NCI-H2171 treated with DMSO at 0.1 percent for 48 hours (cell line): Measurements from ENCODE around the gene TTC39A.

ENCODE experiments used
- DNase-seq: peaks from one replicate; lab custom pipeline; 2025; lab: John Stamatoyannopoulos, UW

The TTC39A gene

DNA sequence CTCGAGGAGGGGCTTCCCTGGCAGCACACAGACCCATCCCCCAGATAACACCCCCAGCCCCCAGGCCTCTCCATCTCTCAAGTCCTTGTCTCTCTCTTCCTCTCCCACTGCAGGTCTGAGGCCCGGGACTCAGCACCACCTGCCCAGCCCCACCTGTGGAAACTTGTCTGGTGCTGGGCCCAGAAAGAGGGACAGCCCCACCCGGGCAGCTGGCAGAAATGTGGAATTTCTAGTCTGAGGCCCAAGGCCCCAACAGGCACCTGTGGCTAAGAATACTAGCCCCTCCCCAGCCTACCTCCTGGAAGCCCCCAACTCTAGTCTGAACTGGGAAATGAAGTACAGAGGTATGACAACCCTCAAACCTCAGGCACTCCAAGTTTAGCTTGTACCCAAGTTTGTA lies 15.4 kb downstream of the TTC39A start:
- no peak for DNase-seq

DNA sequence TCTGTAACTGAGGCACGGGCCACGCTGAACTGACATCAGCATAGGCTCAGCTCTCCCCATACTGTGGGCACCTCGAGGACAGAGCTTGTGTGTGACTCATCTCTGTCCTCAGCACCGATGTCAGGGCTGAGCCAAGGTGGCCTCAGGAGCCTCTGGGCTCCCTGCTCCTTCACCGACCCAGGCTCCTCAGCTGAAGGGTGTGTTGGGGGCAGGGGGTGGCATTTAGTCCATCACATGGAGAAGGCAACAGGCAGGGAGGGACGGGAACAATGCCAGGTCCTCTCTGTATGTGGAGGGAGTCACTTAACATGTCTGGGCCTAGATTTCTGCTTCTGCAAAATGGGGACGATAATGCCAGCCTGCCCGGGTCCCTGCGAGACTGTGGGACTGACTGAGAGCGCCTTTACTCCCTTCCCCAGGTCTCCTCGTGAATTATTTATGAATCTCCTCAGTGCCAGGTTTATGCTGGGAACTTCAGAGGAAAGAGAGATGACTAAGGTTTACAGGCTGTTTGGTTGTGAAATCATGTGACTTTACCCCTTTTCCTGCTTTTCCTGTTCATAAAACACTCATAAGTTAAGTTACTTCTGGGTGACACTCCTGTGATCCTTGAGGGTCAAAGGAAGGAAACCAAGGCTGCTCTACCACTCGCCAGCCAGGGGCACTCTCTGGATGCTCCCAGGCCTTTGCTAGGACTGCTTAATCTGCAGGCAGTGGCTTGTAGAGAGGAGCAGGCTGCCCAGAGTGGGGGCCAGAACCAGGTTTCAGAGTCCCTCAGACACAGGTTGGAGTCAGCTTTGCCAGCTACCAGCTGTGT lies 16.2 kb downstream of the TTC39A start:
- DNase-seq = no peak

DNA sequence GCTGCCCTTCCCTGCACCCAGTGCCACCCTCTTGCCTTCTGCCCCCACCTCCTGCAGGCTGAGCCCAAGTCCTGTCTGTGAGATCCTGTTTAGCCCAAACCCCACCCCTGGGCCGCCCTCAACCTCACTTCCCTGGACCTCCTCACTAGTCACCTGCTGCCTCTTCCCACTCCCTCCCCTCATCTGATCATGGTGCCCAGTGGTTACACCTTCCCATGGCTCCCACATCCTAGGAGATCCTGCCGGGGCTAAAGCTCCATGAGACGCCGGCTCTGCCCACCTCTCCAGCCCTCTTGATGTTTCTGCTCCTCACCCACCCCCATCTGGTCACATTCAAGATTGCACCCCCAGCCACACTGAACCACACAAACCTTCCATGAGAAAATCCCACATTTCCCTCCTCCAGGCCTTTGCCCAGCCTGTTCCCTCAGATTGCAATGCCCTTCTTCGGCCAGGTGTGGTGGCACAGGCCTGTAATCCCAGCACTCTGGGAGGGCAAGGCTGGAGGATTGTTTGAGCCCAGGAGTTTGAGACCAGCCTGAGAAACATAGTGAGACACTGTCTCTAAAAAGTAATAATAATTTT lies 17.0 kb downstream of the TTC39A start:
- DNase-seq = no peak

DNA sequence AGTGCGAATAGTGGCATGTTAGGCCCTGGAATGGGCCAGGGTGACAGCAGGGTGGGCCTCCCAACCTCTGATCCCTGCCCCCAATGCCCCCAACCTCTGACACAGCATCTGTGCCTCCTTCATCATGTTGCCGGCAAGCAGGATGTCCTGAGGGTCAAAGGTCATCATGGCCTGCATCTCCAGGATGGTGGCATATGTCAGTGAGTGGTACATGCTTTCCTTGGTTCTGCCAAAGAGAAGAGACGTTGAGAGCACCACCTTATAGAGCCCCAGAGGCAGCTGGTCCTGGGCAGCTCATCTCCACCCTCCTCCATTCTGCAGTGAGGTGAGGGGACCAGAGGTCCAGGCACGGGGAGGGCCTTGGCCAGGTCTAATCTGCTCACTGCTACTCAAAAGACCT lies 17.6 kb downstream of the TTC39A start:
- DNase-seq = no peak

DNA sequence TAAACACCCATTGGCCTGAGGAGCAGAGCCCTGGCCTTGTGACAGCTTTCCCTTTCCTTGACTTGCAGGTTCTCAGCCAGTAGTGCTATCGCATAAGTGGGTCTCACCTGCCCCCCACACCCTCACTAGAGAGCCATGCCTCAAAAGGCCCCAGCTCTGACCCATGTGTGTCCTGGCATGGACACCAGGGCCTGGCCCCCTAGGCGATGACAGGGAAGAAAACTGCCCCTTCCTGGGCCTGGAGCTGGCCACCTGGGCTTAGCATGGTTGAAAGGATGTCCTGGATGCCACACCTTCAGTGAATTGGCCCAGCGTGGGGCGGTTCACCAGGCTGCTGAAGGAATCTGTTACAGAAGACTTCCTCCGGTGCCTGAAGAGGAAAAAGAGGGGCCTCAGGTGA lies 18.5 kb downstream of the TTC39A start:
- no peak for DNase-seq

DNA sequence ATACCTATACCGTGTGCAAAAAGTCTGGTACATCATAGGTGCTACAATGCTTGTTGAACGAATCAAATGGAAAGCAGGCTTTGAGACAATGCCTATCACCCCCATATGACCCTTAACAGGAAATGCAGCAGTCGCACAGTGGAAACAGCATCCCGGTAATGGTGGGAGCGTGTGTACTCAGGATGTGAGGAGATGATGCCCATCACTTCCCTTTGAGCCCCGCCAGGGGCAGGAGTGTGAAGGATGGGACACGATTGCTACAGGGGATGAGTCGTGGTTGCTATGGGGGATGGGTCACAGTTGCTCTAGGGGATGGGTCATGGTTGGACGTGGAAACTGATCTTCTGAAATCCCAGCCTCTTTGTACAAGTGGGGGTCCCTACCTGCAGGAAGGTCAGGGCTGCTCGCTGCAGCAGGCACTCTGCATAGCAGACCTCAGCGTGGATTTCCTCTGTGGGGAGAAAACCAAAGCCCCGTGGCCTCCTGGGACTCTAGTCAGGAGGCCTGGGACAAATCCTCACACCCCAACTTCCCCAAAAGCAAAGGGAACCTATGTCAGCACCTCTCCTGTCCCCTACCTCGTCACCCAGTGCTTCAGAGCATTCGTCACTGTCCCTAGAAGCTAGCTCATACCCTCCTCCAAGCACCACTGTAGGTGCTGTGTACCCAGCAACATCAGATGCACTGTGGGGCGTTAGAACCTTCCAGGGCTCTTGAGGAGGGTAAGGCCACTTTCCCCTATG lies 19.3 kb downstream of the TTC39A start:
- DNase-seq = no peak

DNA sequence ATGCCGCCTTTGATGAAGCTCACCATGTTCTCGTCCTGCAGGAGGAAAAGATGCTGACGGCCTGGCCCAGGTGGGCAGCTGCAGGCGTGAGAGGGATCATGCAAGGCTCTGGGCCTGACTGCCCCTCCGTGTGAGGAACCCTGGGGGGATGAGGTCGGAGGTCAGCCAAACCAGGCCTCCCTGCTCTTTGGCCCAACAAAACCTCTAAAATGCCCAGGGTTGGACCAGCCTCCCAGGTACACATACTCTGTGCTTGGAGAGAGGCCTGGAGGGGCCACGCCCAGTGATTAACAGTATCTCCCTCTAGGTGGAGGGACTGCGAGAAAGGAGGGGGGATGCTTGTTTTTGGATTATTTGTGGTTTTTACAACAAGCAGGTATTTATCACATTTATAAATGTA lies 21.1 kb downstream of the TTC39A start:
- DNase-seq = no peak

DNA sequence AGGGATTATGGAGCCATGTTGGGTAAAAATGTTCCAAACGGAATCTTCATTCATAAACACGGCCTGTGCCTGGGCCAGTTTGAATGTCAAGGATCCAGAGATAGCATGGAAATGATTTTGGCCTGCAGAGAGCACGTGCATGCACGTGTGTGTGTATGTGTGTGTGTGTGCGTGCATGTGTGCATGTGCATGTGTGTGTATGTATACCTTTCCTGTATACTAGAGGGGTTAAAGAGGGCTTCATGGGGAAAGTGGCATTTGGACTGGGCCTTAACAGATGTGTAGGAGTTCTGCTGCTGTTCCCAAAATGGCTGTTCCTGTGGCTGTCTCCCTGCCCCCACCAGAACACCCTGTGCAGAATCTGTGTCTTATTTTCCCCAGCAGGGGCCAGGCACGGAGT lies 21.7 kb downstream of the TTC39A start:
- DNase-seq = no peak

DNA sequence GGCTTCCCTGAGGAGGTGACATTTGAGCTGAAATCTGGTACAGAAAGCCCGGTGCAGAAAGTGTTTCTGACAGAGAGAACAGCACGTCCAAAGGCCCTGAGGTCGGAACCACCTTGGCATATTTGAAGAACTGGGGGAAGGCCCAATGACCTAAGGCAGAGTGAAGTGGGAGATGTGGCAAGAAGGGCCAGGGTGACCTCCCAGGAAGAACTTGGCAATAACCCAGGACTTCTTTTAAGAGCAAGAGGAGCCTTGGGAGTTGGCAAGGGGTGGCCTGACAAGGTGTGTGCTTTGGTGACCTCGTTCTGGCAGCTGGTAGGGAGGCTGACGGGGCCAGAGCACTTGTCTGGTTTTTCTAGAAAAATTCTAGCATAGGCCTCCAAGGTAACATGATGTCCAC lies 23.4 kb downstream of the TTC39A start:
- DNase-seq = no peak

DNA sequence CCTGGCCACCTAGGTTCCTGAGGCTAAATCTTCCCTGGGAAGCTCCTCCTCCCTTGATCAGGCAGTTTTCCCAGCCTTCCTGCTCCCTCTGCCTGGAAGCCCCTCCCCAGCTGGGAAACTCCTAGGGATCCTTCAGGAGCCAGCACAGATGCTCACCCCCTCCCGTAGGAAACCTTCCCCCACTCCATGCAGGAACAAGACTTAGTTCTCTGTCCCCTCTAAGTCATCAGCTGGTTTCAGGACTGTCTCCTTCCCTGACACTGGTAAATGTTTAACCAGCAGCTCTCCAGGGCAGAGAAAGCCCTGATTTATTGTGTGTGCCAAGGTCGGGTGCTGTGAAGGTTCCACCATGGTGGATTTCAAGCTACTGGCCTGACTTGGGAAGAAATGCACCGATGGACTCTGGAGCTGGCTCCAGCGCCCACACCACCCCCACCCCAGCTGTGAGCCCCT lies 25.0 kb downstream of the TTC39A start:
- DNase-seq = no peak

DNA sequence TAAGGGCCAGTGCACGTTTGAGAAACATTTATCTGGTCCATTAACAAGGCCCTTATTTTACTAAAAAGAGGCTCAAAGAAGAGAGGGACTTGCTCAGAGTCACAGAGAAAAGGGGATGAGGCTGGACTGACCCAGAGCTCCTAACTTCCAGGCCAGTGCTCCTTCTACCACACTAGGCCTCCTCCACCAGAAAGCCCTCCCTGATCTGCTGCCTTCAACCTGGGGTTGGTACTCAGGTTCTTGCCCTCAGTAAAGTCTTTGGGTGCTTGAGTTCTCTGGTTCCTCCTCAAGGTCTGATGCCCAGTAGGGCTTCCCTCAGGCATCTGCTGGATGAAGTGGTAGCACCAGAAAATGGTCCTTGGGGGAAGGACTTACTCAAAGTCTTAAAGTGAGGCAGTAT lies 26.0 kb downstream of the TTC39A start:
- no peak for DNase-seq

DNA sequence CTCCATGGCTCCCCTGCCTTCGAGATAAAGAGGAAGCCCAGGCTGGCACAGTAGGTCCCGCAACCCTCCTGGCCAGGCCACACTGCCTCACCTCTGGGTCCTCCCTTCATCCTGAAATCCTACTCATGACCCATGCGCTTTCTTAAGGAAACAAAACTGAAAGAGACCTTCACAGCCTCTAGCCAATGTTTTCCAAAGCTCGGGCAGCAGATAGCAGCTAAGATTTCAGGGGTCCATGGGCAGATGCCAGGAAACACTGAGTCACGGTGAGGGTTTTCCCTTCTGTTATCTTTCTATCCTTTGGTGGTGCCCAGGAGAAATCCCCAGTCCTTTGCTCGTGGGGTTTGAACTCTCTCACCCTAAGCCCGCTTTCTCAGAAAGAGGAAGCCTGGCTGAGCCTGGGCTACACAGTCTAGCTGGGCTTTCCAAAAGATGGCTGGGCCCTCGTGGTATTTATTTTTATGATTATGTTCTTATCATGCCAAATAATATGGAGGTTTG lies 26.6 kb downstream of the TTC39A start:
- no peak for DNase-seq

DNA sequence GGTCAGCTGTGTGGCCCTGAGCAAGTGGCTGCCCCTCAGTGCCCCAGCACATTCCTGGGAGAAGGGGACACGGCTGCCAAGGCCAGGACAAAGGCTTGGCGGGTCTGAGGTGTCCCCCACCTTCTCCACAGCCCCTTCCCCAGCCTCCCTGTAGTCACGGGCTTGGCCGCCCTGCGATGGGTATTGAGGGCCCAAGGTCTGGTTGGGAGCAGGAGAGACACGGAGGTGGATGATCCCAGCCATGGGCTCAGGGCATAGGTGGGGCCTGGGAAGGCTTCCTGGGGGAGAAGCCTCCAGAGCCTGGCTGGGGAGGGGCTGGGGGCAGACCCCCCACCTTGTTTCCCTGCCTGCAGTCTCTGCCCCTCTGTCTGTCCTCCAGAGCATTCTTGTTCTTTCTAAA lies 27.0 kb downstream of the TTC39A start:
- no peak for DNase-seq

DNA sequence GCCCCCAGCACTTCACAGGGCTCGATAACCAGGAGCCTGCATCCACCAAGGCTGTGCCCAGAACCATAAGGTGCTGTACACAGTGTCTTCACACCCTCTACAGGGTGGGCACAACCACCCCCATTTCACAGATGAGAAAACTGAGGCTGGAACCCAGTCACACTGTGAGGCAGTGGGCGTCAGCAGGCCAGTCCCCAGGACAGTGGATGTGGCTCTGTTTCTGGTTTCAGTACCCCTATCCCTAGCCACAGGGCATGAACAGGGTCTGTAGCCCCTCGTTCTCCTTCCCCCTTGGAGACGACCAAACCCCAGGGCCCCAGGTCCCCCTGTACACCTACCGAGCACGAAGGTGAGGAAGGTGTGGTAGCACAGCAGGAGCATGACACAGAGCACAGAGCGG lies 27.6 kb downstream of the TTC39A start:
- DNase-seq = no peak

DNA sequence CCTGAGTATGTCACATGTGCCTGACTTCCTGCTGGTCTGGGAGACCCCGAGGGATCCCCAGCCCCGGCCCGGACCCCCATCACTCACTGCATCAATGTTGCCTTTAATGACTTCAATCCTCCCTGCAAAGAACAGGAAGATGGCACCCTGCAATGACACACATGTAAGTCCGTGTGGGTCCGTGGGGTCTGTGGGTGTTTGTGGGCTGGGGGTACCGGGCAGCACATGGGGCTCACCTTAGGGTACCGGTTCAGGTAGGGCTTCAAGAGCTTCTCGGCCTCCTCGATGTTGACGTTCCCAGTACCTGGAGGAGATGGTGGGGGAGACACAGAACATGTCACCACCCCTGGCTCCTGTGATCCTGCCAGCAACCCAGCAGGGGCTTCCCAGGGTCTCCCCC lies 28.1 kb downstream of the TTC39A start:
- no peak for DNase-seq

DNA sequence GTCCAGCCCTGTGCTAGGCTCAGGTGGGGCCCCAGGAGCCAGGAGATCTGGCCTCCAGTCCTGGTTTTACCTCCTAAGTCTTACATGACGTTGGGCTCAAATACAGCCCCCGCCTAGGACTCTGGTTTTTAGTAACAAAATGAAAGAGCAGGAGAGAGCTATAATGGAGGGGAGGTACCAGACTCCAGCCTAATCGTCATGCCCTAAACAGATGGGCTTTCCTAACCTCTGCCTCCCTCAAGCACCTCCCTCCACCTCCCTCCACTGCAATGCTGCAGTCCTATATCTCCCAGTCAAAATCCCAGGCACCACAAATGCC lies 28.6 kb downstream of the TTC39A start:
- DNase-seq = peak; percentile 12

DNA sequence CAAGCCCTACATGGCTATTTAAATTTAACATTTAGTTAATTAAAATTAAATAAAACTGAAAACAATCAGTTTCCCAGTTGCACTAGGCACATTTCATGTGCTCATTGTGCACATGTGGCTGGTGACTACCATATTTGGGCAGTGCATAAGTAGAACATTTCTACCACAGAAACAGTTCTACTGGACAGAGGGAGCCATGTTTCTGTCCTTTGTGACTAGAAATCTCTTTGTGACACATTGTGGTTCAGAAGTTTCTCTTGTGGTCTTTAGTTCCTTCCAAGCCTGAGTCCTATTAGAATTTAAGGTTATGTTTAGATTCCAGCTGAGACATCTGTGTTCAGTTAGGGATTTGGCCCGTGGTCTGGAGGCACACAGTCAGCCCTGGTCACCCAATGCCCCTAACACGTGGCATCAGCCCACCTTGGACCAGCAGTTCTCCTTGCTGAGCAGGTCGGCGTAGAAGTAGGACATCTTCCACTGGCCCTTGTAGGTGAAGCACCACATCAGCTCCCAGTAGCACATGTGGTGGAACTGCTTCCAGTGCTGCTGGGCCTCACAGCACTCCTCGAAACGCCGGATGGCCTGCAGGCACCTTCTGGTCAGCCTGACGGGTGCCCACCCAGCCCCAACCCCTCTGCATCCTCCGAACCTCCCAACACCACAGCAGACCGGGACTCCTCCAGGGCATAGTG lies 29.1 kb downstream of the TTC39A start:
- no peak for DNase-seq

DNA sequence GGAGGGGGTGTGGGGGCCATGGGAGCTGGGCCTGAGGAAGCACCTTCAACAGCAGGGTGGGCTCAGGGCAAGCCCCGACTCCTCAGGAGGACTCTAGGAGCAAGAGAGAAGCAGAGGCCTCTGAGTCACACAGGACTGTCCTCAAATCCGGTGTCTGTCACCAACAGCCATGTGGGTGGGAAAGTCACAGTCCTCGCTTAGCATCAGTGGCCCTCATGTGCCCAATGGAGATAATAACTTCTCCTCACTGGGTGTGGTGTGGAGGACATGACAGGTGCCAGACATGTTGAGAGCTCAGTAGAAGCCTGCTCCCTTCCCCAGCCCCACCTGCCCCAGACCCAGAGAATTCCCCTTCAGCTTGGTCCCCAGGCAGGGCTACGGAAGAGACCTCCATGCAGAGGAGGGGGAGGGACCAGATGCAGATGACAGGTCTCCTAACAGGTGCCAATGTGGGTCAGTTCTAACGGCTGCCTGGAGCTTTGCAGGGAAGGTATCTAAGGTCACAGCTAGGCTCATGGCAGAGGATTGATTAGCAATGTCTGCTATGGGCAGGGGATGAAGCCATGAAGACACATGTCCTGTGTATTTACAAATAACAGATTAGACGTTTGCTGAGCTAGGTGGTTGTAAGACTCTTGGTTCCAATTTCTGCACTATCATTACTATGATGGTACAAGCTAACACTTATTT lies 30.2 kb downstream of the TTC39A start:
- DNase-seq = no peak

DNA sequence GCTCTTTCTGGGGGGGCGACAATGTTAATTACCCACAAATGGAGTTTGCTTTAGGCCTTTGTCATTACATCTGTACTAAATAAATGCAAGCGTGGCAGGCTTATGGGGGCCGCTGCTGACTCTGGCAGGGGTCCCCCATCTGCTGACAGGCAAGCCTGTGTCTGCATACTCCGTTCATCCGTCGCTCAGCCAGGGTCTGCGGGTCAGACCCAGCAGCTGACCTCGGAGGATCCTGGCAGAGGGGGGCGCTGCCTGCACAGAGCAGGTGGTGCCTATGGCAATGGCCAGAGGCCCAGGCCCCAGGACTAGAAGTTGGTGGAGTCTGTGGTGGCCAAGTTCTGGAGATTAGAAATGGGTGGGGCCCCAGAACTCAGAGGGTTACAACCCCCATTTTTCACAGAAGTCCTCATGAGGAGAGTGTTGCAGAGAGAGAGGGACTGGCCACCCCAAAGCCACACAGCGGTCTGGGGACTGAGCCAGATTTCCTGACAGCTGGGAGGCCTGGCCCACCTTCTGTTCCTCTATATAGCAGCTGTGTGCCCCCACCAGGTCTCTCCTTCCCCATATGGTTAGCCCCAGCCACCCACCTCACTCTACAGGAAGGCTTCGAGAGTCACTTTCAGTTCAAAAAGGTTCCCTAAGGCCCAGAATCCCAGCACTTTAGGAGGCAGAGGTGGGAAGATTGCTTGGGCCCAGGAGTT lies 31.0 kb downstream of the TTC39A start:
- peak; percentile 5 for DNase-seq

DNA sequence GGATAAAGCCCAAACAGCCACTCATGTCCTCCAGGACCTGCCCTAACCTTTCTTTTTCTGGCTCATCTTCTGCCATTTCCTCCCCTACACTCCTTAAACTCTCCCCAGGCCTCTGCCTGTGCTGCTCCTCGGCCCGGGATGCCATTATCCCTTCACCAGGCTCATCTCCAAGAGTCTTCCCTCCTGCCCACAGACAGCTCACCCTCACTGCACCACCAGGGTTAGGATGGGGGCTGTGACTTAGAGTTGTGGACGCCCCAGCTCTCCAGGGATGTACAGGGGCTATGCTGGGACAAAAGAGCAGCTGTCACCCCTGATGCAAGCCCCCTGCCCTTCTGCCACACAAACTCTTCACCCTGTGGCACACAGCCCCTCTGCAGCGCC lies 32.0 kb downstream of the TTC39A start:
- no peak for DNase-seq
